OCI-LY3 (cell line): Measurements from ENCODE around the gene FOXB2.
A peak's percentile ranks its signal among the peaks of the same experiment; 100 is the strongest.

ENCODE experiments used
- H2AFZ ChIP-seq: fragments of 200-600, 300-600 bp; shearing (Covaris generic); 2 replicates; pipeline ENCODE4 v1.6.0; 2014; ENCODE audit warnings: antibody characterized with exemption, low read depth, low read length
- H3K27ac ChIP-seq: fragments of 200-600, 300-600 bp; sonication (generic); 2 replicates; pipeline ENCODE4 v1.5.1; 2014; ENCODE audit warnings: mild to moderate bottlenecking, low read length, moderate library complexity, mixed read lengths
- H3K27me3 ChIP-seq: fragments of 200-600, 300-600 bp; sonication (generic); 2 replicates; pipeline ENCODE4 v1.6.1; 2014; ENCODE audit warnings: low read depth, low read length, mixed read lengths
- H3K36me3 ChIP-seq: fragments of 200-600, 300-600 bp; sonication (generic); replicated peaks from 2 replicates; pipeline ENCODE3; 2014; ENCODE audit warnings: low read depth, low read length, mixed read lengths
- H3K4me1 ChIP-seq: fragments of 300-600, 200-600 bp; sonication (generic); 2 replicates; pipeline ENCODE4 v1.6.1; 2014; ENCODE audit warnings: low read length, mixed read lengths
- H3K4me2 ChIP-seq: fragments of 200-600, 300-600 bp; sonication (generic); 2 replicates; pipeline ENCODE4 v1.6.1; 2014; ENCODE audit warnings: low read length, mixed read lengths
- H3K4me3 ChIP-seq: fragments of 300-600, 200-600 bp; sonication (generic); 2 replicates; pipeline ENCODE4 v1.5.1; 2014; ENCODE audit warnings: antibody characterized with exemption, mild to moderate bottlenecking, low read length, moderate library complexity
- H3K79me2 ChIP-seq: fragments of 300-600, 200-600 bp; shearing (Covaris generic); 2 replicates; pipeline ENCODE4 v1.6.1; 2014; ENCODE audit warnings: mild to moderate bottlenecking, low read length, mixed read lengths
- H3K9ac ChIP-seq: fragments of 300-600, 200-600 bp; shearing (Covaris generic); 2 replicates; pipeline ENCODE4 v1.6.0; 2014; ENCODE audit warnings: mild to moderate bottlenecking, low read length, moderate library complexity
- H3K9me3 ChIP-seq: fragments of 200-600, 300-600 bp; shearing (Covaris generic); 2 replicates; pipeline ENCODE4 v1.6.1; 2014; ENCODE audit warnings: low read length, mixed read lengths; ENCODE audit not compliant: insufficient read depth
- H4K20me1 ChIP-seq: fragments of 200-600, 300-600 bp; sonication (generic); 2 replicates; pipeline ENCODE4 v1.6.1; 2016; ENCODE audit warnings: low read length, mixed read lengths; ENCODE audit not compliant: insufficient read depth
- CTCF ChIP-seq: fragments of 200-600, 300-600 bp; sonication (generic); IDR thresholded peaks from 2 replicates; pipeline ENCODE4 v1.5.1; 2014; ENCODE audit warnings: antibody characterized with exemption, low read length, low read depth
- EZH2phosphoT487 ChIP-seq: fragments of 200-600 bp; shearing (Covaris generic); IDR thresholded peaks from 2 replicates; pipeline ENCODE4 v1.6.1; 2018; ENCODE audit warnings: antibody characterized with exemption, mixed run types, low read depth

The FOXB2 gene

GRCh38 chr9:77003366-77003765 is 16.1 kb upstream of the FOXB2 start:
- Histone ChIP-seq H3K79me2 (no peaks in the 10 kb centered on the region), H3K36me3 (no peaks in the 10 kb centered on the region), H3K4me1 (peaks cover 4% of the 10 kb centered on the region), H3K27me3 (peaks cover 3% of the 10 kb centered on the region; the same call in 1 of the 2 replicates), H3K9ac (no peak overlapping the region), H3K9me3 (no peaks in the 10 kb centered on the region), H2AFZ (no peak overlapping the region), H3K4me2 (no peak overlapping the region), H4K20me1 (no peaks in the 10 kb centered on the region), H3K4me3 (no peak overlapping the region), H3K27ac (no peak overlapping the region)
- TF ChIP-seq EZH2phosphoT487 (no peak), CTCF (no peak)

- H3K4me3 ChIP-seq = no peak overlapping the region
- H4K20me1 ChIP-seq = no peaks in the 10 kb centered on the region
- H3K9ac ChIP-seq = no peak overlapping the region
- no peaks in the 10 kb centered on the region for H3K36me3 ChIP-seq
- no peak overlapping the region for H3K27ac ChIP-seq
- H2AFZ ChIP-seq = no peak overlapping the region
- TF ChIP-seq CTCF = no peak
- no peak for TF ChIP-seq EZH2phosphoT487
- peaks cover 3% of the 10 kb centered on the region; the same call in 1 of the 2 replicates for H3K27me3 ChIP-seq
- no peaks in the 10 kb centered on the region for H3K79me2 ChIP-seq
- H3K9me3 ChIP-seq = no peaks in the 10 kb centered on the region
- H3K4me1 ChIP-seq = no peaks in the 10 kb centered on the region
- H3K4me2 ChIP-seq = no peak overlapping the region
These were observed 14.2 kb upstream of the FOXB2 start for GRCh38 chr9:77005216-77005615.

GRCh38 chr9:77010527-77010926 is 8.9 kb upstream of the FOXB2 start:
- no peak overlapping the region for H3K27ac ChIP-seq
- H3K9me3 ChIP-seq = no peaks in the 10 kb centered on the region
- H3K27me3 ChIP-seq = peaks cover 3% of the 10 kb centered on the region; the same call in 1 of the 2 replicates
- H3K36me3 ChIP-seq = no peaks in the 10 kb centered on the region
- no peak overlapping the region for H3K4me2 ChIP-seq
- no peaks in the 10 kb centered on the region for H3K79me2 ChIP-seq
- H3K4me1 ChIP-seq = no peaks in the 10 kb centered on the region
- no peak overlapping the region for H2AFZ ChIP-seq
- no peaks in the 10 kb centered on the region for H4K20me1 ChIP-seq
- no peak overlapping the region for H3K4me3 ChIP-seq
- no peak overlapping the region for H3K9ac ChIP-seq
- TF ChIP-seq EZH2phosphoT487 = no peak
- TF ChIP-seq CTCF = no peak

- H3K4me3 ChIP-seq = no peak overlapping the region
- H3K4me2 ChIP-seq = no peak overlapping the region
These were observed 7.3 kb upstream of the FOXB2 start for GRCh38 chr9:77011973-77012821.

More at GRCh38 chr9:77011973-77012821, 7.3 kb upstream of the FOXB2 start:
- no peak overlapping the region for H3K9ac ChIP-seq
- no peaks in the 10 kb centered on the region for H3K36me3 ChIP-seq
- peaks cover 3% of the 10 kb centered on the region; the same call in 1 of the 2 replicates for H3K27me3 ChIP-seq
- no peaks in the 10 kb centered on the region for H4K20me1 ChIP-seq
- no peaks in the 10 kb centered on the region for H3K79me2 ChIP-seq
- TF ChIP-seq EZH2phosphoT487 = no peak
- peak; percentile 39; the same call in 1 of the 2 replicates for TF ChIP-seq CTCF
- H2AFZ ChIP-seq = no peak overlapping the region
- no peak overlapping the region for H3K27ac ChIP-seq
- no peaks in the 10 kb centered on the region for H3K4me1 ChIP-seq
- H3K9me3 ChIP-seq = no peaks in the 10 kb centered on the region
